ENCODE data around the gene SLC10A3. TPM values are rescaled to one million over a fixed set of nuclear protein-coding genes. Genes with fewer than 3 reads are reported as not detected.

Gene SLC10A3
- total and polyA plus RNA-seq, 2 of the 8 experiments (the other 6 are each of a cell fraction or from before 2014, with no cell fraction given): 6.8 to 9.5 TPM

GRCh38 chrX:154441984-154442707 is 48.3 kb downstream of the SLC10A3 start:
- H3K23me2 ChIP-seq (ENCODE audit: low read depth, low read length): peaks cover 6% of the 10 kb centered on the region; the same call in 1 of the 2 replicates
- H3K18ac ChIP-seq (ENCODE audit: extremely low read depth, low read length): no peak overlapping the region
- H3K9me3 ChIP-seq (ENCODE audit: insufficient read depth in 2 of 2, low read depth in 1 of 2, low read length in 1 of 2): no peaks in the 10 kb centered on the region
- POLR2A ChIA-PET (ENCODE audit: partially characterized antibody): interaction anchor here (0.8 to 2.9 kb wide), 6 partner anchors 36 to 80 kb away, joined by 3 to 9 read pairs (median 6); partner anchors contain the start of genes LAGE3, RPL10 and UBL4A
- peaks cover 0 to 13% of the 10 kb centered on the region in 2 experiments for H4K20me1 ChIP-seq (replicated peaks in 1 of 2; ENCODE audit: control insufficient read depth in 1 of 2, insufficient read depth in 2 of 2, low read length in 2 of 2)
- H2BK5ac ChIP-seq (ENCODE audit: low read depth, low read length): no peak overlapping the region
- WGBS, 2 experiments (ENCODE audit: extremely low coverage in 1 of 2, insufficient coverage in 1 of 2, insufficient read length in 1 of 2, insufficient replicate concordance in 2 of 2, low coverage in 1 of 2, low lambda C conversion rate in 2 of 2, missing lambda C conversion rate in 1 of 2): 87% methylated on average over 13 of the region's 21 CpGs; no CpG with 5 or more reads in 1 of the 2 experiments
- H2BK15ac ChIP-seq (ENCODE audit: low read length): no peak overlapping the region
- no peak overlapping the region for H2BK20ac ChIP-seq (ENCODE audit: low read length)
- no peak overlapping the region for H2AK5ac ChIP-seq (ENCODE audit: low read depth, low read length)
- CTCF ChIA-PET (ENCODE audit: partially characterized antibody): interaction anchor here (0.6 to 1.5 kb wide), 3 partner anchors 12 to 43 kb away, joined by 3 to 4 read pairs (median 3); no protein-coding TSS in a partner anchor
- H3K4me2 ChIP-seq (ENCODE audit: insufficient read depth in 1 of 2, low read depth in 2 of 2, low read length in 2 of 2): no peak overlapping the region
- H3K23ac ChIP-seq (ENCODE audit: insufficient read length): no peak overlapping the region
- no peak overlapping the region for H4K5ac ChIP-seq (ENCODE audit: insufficient read length, low read depth, low read length)
- no peak overlapping the region for H3K27ac ChIP-seq (ENCODE audit: low read depth, low read length)
- no peak overlapping the region for H3K4ac ChIP-seq (replicated peaks; ENCODE audit: insufficient read length, low read depth, low read length)
- H4K8ac ChIP-seq (ENCODE audit: extremely low read depth, insufficient read depth, low read length): no peak overlapping the region
- TF ChIP-seq E2F6 (IDR thresholded peaks at IDR 0.05) (no peak), EZH2 (IDR thresholded peaks at IDR 0.05; ENCODE audit: low read depth, low read length, severe bottlenecking) (no peak), MAX (IDR thresholded peaks at IDR 0.05) (no peak), ATF2 (IDR thresholded peaks at IDR 0.05; ENCODE audit: low read length) (no peak), KDM4A (IDR thresholded peaks at IDR 0.05; ENCODE audit: low read depth, low read length, severe bottlenecking) (no peak)
- no peak overlapping the region for H3K9ac ChIP-seq (replicated peaks in 1 of 4; ENCODE audit: extremely low read depth in 1 of 4, low read depth in 3 of 4, low read length in 3 of 4)
- H3K14ac ChIP-seq (ENCODE audit: insufficient read length): no peak overlapping the region
- peaks cover 0 to 27% (median 11%) of the 10 kb centered on the region in 4 experiments; a peak in 5 of 8 replicates for H3K36me3 ChIP-seq (ENCODE audit: control insufficient read depth in 2 of 4, insufficient read depth in 4 of 4, low read length in 3 of 4)
- H3K27me3 ChIP-seq (replicated peaks in 1 of 4; ENCODE audit: control insufficient read depth in 3 of 4, extremely low read depth in 1 of 4, insufficient read depth in 3 of 4, low read length in 3 of 4): no peaks in the 10 kb centered on the region
- H4K91ac ChIP-seq (replicated peaks; ENCODE audit: insufficient read length, low read length): no peak overlapping the region
- DNase-seq (ENCODE audit: low read depth in 1 of 2, low spot score in 2 of 2) (no peak), FAIRE-seq (no peak)
- no peak overlapping the region for H2BK120ac ChIP-seq (replicated peaks; ENCODE audit: low read depth, low read length)
- H3K79me1 ChIP-seq (ENCODE audit: low read depth, low read length): no peaks in the 10 kb centered on the region; the same call in 1 of the 2 replicates
- H3K4me3 ChIP-seq (ENCODE audit: extremely low read depth in 1 of 4, insufficient read depth in 2 of 4, low read depth in 3 of 4, low read length in 4 of 4): no peak overlapping the region
- no peak overlapping the region for H3K56ac ChIP-seq (replicated peaks; ENCODE audit: insufficient read length, low read depth, low read length)
- H2BK12ac ChIP-seq (ENCODE audit: low read depth, low read length): no peak overlapping the region
- H3K79me2 ChIP-seq (ENCODE audit: control insufficient read depth in 1 of 2, insufficient read depth in 2 of 2, low read length in 2 of 2): peaks cover 0 to 17% of the 10 kb centered on the region in 2 experiments; a peak in 2 of 4 replicates
- no peak overlapping the region for H2AFZ ChIP-seq (ENCODE audit: low read length)
- H3K4me1 ChIP-seq (replicated peaks in 1 of 4; ENCODE audit: control insufficient read depth in 3 of 4, insufficient read depth in 4 of 4, low read length in 3 of 4): peaks cover 0 to 9% (median 5%) of the 10 kb centered on the region in 4 experiments; a peak in 6 of 7 replicates

Measured in H1 (cell line).